Bronchial smooth muscle cell (primary cell): Measurements from ENCODE around the gene CSN3. TPM values are rescaled to one million over a fixed set of nuclear protein-coding genes. Genes with fewer than 3 reads are reported as not detected.

Source experiments
- total RNA-seq: library from RNA; depleted of rRNA; stranded (reverse); fragments of >200 nt; gene quantifications from 2 replicates; pipeline ENCODE4 v1.2.1, GENCODE V29; 2014

The CSN3 gene, protein sequence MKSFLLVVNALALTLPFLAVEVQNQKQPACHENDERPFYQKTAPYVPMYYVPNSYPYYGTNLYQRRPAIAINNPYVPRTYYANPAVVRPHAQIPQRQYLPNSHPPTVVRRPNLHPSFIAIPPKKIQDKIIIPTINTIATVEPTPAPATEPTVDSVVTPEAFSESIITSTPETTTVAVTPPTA
- total RNA-seq = not detected in 2 replicates

GRCh38 chr4:70242297-70242696, at the start of gene CSN3:
TSS of gene CSN3 (plus strand) at chr4:70242597. CDS start at chr4:70244820, 2,223 bp downstream.

GRCh38 chr4:70195425-70195824, 47.0 kb upstream of the CSN3 start, which contains the start of gene ODAM:
TSS of gene ODAM (plus strand) at chr4:70195725. CDS start at chr4:70196544, 819 bp downstream.

DNA sequence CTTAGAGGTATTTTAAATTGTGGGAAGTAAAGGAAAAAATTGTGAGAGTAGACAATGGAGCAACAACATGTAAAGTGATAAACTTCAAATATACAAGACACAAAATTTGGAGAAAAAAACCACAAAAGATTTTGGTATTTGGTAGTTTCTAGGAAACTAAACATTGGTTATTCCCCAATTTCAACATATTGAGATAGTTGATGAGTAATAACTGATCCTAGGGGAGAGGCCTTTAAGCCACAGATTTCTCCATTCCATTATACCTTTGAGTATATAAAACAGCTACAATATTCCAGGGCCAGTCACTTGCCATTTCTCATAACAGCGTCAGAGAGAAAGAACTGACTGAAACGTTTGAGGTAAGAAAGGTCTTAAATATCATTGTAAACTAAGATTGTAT, 16.6 kb upstream of the CSN3 start, which contains the start of gene FDCSP:
TSS of gene FDCSP (plus strand) at position 301 of the 400 bp plus-strand sequence. CDS start 5,071 bp downstream, outside the sequence.

Other genes with a start within 250 kb of the CSN3 start
- not detected in 2 replicates for gene STATH, start 246.6 kb upstream of the CSN3 start, total RNA-seq
- gene HTN3, start 214.1 kb upstream of the CSN3 start, total RNA-seq = not detected in 2 replicates
- gene HTN1, start 192.2 kb upstream of the CSN3 start, total RNA-seq = not detected in 2 replicates
- gene PRR27, start 88.4 kb upstream of the CSN3 start, total RNA-seq = not detected in 2 replicates
- gene ODAM, start 46.9 kb upstream of the CSN3 start, total RNA-seq = not detected in 2 replicates
- gene FDCSP, start 16.5 kb upstream of the CSN3 start, total RNA-seq = not detected in 2 replicates
- gene CABS1, start 92.4 kb downstream of the CSN3 start, total RNA-seq = not detected in 2 replicates
- gene SMR3A, start 118.2 kb downstream of the CSN3 start, total RNA-seq = not detected in 2 replicates
- gene SMR3B, start 140.5 kb downstream of the CSN3 start, total RNA-seq = not detected in 2 replicates
- gene OPRPN, start 155.3 kb downstream of the CSN3 start, total RNA-seq = not detected in 2 replicates
- gene MUC7, start 229.6 kb downstream of the CSN3 start, total RNA-seq = not detected in 2 replicates